ENCODE results near the gene MAN2A1. TPM values are rescaled to one million over a fixed set of nuclear protein-coding genes. Genes with fewer than 3 reads are reported as not detected.
A peak's percentile ranks its signal among the peaks of the same experiment; 100 is the strongest.

Gene MAN2A1
- total RNA-seq, 2 donors from 2014 or later = 60.7 to 62.1 TPM

GRCh38 chr5:109650493-109650892, 39.2 kb upstream of the MAN2A1 start:
- Histone ChIP-seq H3K9ac (ENCODE audit: extremely low read depth, low read length, poor library complexity, severe bottlenecking) (no peak overlapping the region), H3K9me3 (ENCODE audit: control insufficient read depth, low read length) (no peaks in the 10 kb centered on the region), H3K36me3 (ENCODE audit: control insufficient read depth, insufficient read depth, low read length) (no peaks in the 10 kb centered on the region), H3K4me3 (ENCODE audit: low read length) (no peak overlapping the region), H3K4me1 (ENCODE audit: control insufficient read depth, insufficient read depth, low read length) (peaks cover 12% of the 10 kb centered on the region), H3K27ac (ENCODE audit: low read depth, low read length) (no peak overlapping the region), H3K27me3 (ENCODE audit: control insufficient read depth, insufficient read depth, low read length, poor library complexity, severe bottlenecking) (no peaks in the 10 kb centered on the region)
- Mint-ChIP-seq H3K4me3 (no peak overlapping the region), H3K9me3 (no peaks in the 10 kb centered on the region), H3K27ac (no peak overlapping the region), H3K27me3 (ENCODE audit: insufficient read depth) (peaks cover 3% of the 10 kb centered on the region), H3K36me3 (ENCODE audit: low read depth) (no peaks in the 10 kb centered on the region), H3K4me1 (peaks cover 21% of the 10 kb centered on the region)
- 49 to 63% methylated on average over 3 to 4 of the region's 4 CpGs for WGBS, 2 experiments (ENCODE audit: insufficient coverage in 1 of 2, insufficient read length in 1 of 2)
- no peak for TF ChIP-seq CTCF (conservative IDR thresholded peaks at IDR 0.05)
- peak; percentile 61 for DNase-seq

- Histone ChIP-seq H3K9me3 (ENCODE audit: control insufficient read depth, low read length) (no peaks in the 10 kb centered on the region), H3K9ac (ENCODE audit: extremely low read depth, low read length, poor library complexity, severe bottlenecking) (no peak overlapping the region), H3K4me1 (ENCODE audit: control insufficient read depth, insufficient read depth, low read length) (peaks cover 12% of the 10 kb centered on the region), H3K27ac (ENCODE audit: low read depth, low read length) (no peak overlapping the region), H3K27me3 (ENCODE audit: control insufficient read depth, insufficient read depth, low read length, poor library complexity, severe bottlenecking) (no peaks in the 10 kb centered on the region), H3K36me3 (ENCODE audit: control insufficient read depth, insufficient read depth, low read length) (no peaks in the 10 kb centered on the region), H3K4me3 (ENCODE audit: low read length) (no peak overlapping the region)
- H3K36me3 Mint-ChIP-seq (ENCODE audit: low read depth) = no peaks in the 10 kb centered on the region
- no peaks in the 10 kb centered on the region for H3K9me3 Mint-ChIP-seq
- H3K27me3 Mint-ChIP-seq (ENCODE audit: insufficient read depth) = peaks cover 5% of the 10 kb centered on the region
- 63% methylated on average over 1 of the region's 1 CpG; no CpG with 5 or more reads in 1 of the 2 experiments for WGBS, 2 experiments (ENCODE audit: insufficient coverage in 1 of 2, insufficient read length in 1 of 2)
- no peak overlapping the region for H3K4me3 Mint-ChIP-seq
- no peak overlapping the region for H3K27ac Mint-ChIP-seq
- H3K4me1 Mint-ChIP-seq = peaks cover 16% of the 10 kb centered on the region
- no peak for TF ChIP-seq CTCF (conservative IDR thresholded peaks at IDR 0.05)
- DNase-seq = no peak
These were observed 37.6 kb upstream of the MAN2A1 start for GRCh38 chr5:109652096-109652495.

GRCh38 chr5:109653042-109653441, 36.7 kb upstream of the MAN2A1 start:
- H3K36me3 ChIP-seq (ENCODE audit: control insufficient read depth, insufficient read depth, low read length) = no peaks in the 10 kb centered on the region
- Mint-ChIP-seq H3K4me3 (no peak overlapping the region), H3K4me1 (peaks cover 16% of the 10 kb centered on the region), H3K27me3 (ENCODE audit: insufficient read depth) (peaks cover 5% of the 10 kb centered on the region), H3K9me3 (no peaks in the 10 kb centered on the region), H3K27ac (no peak overlapping the region), H3K36me3 (ENCODE audit: low read depth) (no peaks in the 10 kb centered on the region)
- H3K4me1 ChIP-seq (ENCODE audit: control insufficient read depth, insufficient read depth, low read length) = peaks cover 12% of the 10 kb centered on the region
- H3K4me3 ChIP-seq (ENCODE audit: low read length) = no peak overlapping the region
- H3K27me3 ChIP-seq (ENCODE audit: control insufficient read depth, insufficient read depth, low read length, poor library complexity, severe bottlenecking) = no peaks in the 10 kb centered on the region
- WGBS, 2 experiments (ENCODE audit: insufficient coverage in 1 of 2, insufficient read length in 1 of 2) = 40 to 50% methylated on average over 2 of the region's 2 CpGs
- no peak overlapping the region for H3K9ac ChIP-seq (ENCODE audit: extremely low read depth, low read length, poor library complexity, severe bottlenecking)
- no peak for TF ChIP-seq CTCF (conservative IDR thresholded peaks at IDR 0.05)
- no peak for DNase-seq
- H3K9me3 ChIP-seq (ENCODE audit: control insufficient read depth, low read length) = no peaks in the 10 kb centered on the region
- H3K27ac ChIP-seq (ENCODE audit: low read depth, low read length) = no peak overlapping the region
